Chondrocyte (in vitro differentiated cells): Measurements from ENCODE around the gene TRPC1. TPM values are rescaled to one million over a fixed set of nuclear protein-coding genes. Genes with fewer than 3 reads are reported as not detected.

ENCODE experiments used
- DNase-seq: peaks from one replicate; pipeline ENCODE4 v3.0.0; 2021; ENCODE audit warnings: mixed read lengths, low spot score
- H3K27ac Mint-ChIP-seq: one replicate; pipeline ENCODE4 v1.8.0; 2021; ENCODE audit warnings: mild to moderate bottlenecking, moderate library complexity, mixed read lengths; ENCODE audit not compliant: unreplicated experiment
- H3K27me3 Mint-ChIP-seq: 2 replicates; pipeline ENCODE4 v1.8.0; 2021; ENCODE audit warnings: low read depth, mixed read lengths
- H3K36me3 Mint-ChIP-seq: 2 replicates; pipeline ENCODE4 v1.8.0; 2021; ENCODE audit warnings: low read depth, mixed read lengths
- H3K4me1 Mint-ChIP-seq: 2 replicates; pipeline ENCODE4 v1.8.0; 2021; ENCODE audit warnings: low read depth, mild to moderate bottlenecking, mixed read lengths
- H3K4me3 Mint-ChIP-seq: one replicate; pipeline ENCODE4 v1.8.0; 2021; ENCODE audit warnings: mild to moderate bottlenecking, moderate library complexity, mixed read lengths; ENCODE audit not compliant: unreplicated experiment
- H3K9me3 Mint-ChIP-seq: 2 replicates; pipeline ENCODE4 v1.8.0; 2021; ENCODE audit warnings: low read depth, mixed read lengths
- CTCF ChIP-seq: fragments of 200-600 bp; sonication (generic); IDR thresholded peaks from 2 replicates; pipeline ENCODE4 v1.5.0; 2021; ENCODE audit warnings: antibody characterized with exemption, mild to moderate bottlenecking, moderate library complexity
- total RNA-seq: library from RNA; stranded (reverse); gene quantifications from 3 replicates; pipeline ENCODE4 v1.2.1, GENCODE V29; 2021

Gene TRPC1
- total RNA-seq, 1 donor from 2014 or later = 15.1 TPM

- no peak for DNase-seq
- Mint-ChIP-seq H3K27ac (no peak overlapping the region), H3K4me3 (no peak overlapping the region), H3K27me3 (no peaks in the 10 kb centered on the region), H3K4me1 (no peaks in the 10 kb centered on the region), H3K9me3 (peaks cover 13% of the 10 kb centered on the region), H3K36me3 (peaks cover 18% of the 10 kb centered on the region)
- no peak for TF ChIP-seq CTCF
These were observed 30.7 kb downstream of the TRPC1 start for GRCh38 chr3:142754494-142754893.

GRCh38 chr3:142768338-142768737 is 44.5 kb downstream of the TRPC1 start:
- no peak overlapping the region for H3K27ac Mint-ChIP-seq
- no peaks in the 10 kb centered on the region for H3K27me3 Mint-ChIP-seq
- no peak overlapping the region for H3K4me3 Mint-ChIP-seq
- TF ChIP-seq CTCF = no peak
- H3K36me3 Mint-ChIP-seq = peaks cover 34% of the 10 kb centered on the region
- DNase-seq = no peak
- H3K9me3 Mint-ChIP-seq = peaks cover 13% of the 10 kb centered on the region
- H3K4me1 Mint-ChIP-seq = peaks cover 8% of the 10 kb centered on the region

- H3K4me3 Mint-ChIP-seq = no peak overlapping the region
- no peaks in the 10 kb centered on the region for H3K9me3 Mint-ChIP-seq
- peaks cover 10% of the 10 kb centered on the region for H3K36me3 Mint-ChIP-seq
- DNase-seq = no peak
- peaks cover 11% of the 10 kb centered on the region for H3K4me1 Mint-ChIP-seq
- TF ChIP-seq CTCF = no peak
- H3K27me3 Mint-ChIP-seq = no peaks in the 10 kb centered on the region
- H3K27ac Mint-ChIP-seq = no peak overlapping the region
These were observed 54.1 kb downstream of the TRPC1 start for GRCh38 chr3:142777927-142778326.

- peaks cover 11% of the 10 kb centered on the region for H3K4me1 Mint-ChIP-seq
- no peak for DNase-seq
- H3K4me3 Mint-ChIP-seq = no peak overlapping the region
- H3K27ac Mint-ChIP-seq = no peak overlapping the region
- TF ChIP-seq CTCF = no peak
- H3K27me3 Mint-ChIP-seq = no peaks in the 10 kb centered on the region
- H3K36me3 Mint-ChIP-seq = peaks cover 9% of the 10 kb centered on the region
- no peaks in the 10 kb centered on the region for H3K9me3 Mint-ChIP-seq
These were observed 54.7 kb downstream of the TRPC1 start for GRCh38 chr3:142778541-142778940.

GRCh38 chr3:142779591-142779990 is 55.8 kb downstream of the TRPC1 start:
- DNase-seq = no peak
- TF ChIP-seq CTCF = no peak
- peak overlapping the region; percentile 58 for H3K27ac Mint-ChIP-seq
- H3K4me1 Mint-ChIP-seq = peaks cover 11% of the 10 kb centered on the region
- peaks cover 9% of the 10 kb centered on the region for H3K36me3 Mint-ChIP-seq
- H3K4me3 Mint-ChIP-seq = no peak overlapping the region
- no peaks in the 10 kb centered on the region for H3K9me3 Mint-ChIP-seq
- H3K27me3 Mint-ChIP-seq = no peaks in the 10 kb centered on the region
